ENCODE results near the gene MS4A5.

The MS4A5 gene

GRCh38 chr11:60493454-60493853, 64.1 kb downstream of the MS4A5 start:
- ATAC-seq (ENCODE audit: low read depth) (no peak), DNase-seq (ENCODE audit: low spot score) (no peak)
- Histone ChIP-seq H3K27ac (ENCODE audit: poor library complexity, severe bottlenecking) (no peak overlapping the region), H3K36me3 (ENCODE audit: low read depth) (no peaks in the 10 kb centered on the region), H3K27me3 (ENCODE audit: insufficient read depth, poor library complexity, severe bottlenecking) (peaks cover under 1% of the 10 kb centered on the region), H3K4me3 (ENCODE audit: severe bottlenecking) (no peak overlapping the region), H3K9me3 (ENCODE audit: severe bottlenecking) (no peaks in the 10 kb centered on the region), H3K4me1 (ENCODE audit: insufficient read depth, poor library complexity, severe bottlenecking) (no peaks in the 10 kb centered on the region)
- TF ChIP-seq CTCF (IDR thresholded peaks at IDR 0.05; ENCODE audit: poor library complexity, severe bottlenecking) = no peak
